Stimulated activated CD8-positive, alpha-beta memory T cell treated with anti-CD3 and anti-CD28 coated beads, Interleukin-7, amount 100 ng/mL, for 48 hours (primary cell): ENCODE results near the gene FAM13A.
A peak's percentile ranks its signal among the peaks of the same experiment; 100 is the strongest.
"Not testable (repeated sequence)": the region's sequence is repeated elsewhere in the genome, so short reads cannot be mapped to it uniquely, and the experiment has no call there.

Experiments
- DNase-seq, 2 donors: peaks; one replicate each; pipeline ENCODE4 v3.0.0-alpha.2; 2020; ENCODE audit warnings: low read depth in 1 of 2; ENCODE audit errors: extremely low read depth in 1 of 2

Gene FAM13A

DNA sequence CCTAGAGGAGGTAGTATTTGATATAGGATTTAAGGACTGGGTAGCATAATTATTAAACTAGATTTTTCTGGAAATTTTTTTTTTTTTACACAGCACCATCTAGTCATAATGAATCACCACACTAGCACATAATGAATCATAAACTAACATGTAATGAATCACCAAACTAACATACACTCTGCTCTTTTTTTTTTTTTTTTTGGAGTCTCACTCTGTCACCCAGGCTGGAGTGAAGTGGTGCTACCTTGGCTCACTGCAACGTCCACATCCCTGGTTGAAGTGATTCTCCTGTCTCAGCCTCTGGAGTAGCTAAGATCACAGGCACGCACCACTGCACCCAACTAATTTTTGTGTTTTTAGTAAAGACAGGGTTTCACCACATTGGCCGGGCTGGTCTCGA is 92.5 kb downstream of the FAM13A start:
- DNase-seq: peak in 1 of 2 donors; percentile 0

DNA sequence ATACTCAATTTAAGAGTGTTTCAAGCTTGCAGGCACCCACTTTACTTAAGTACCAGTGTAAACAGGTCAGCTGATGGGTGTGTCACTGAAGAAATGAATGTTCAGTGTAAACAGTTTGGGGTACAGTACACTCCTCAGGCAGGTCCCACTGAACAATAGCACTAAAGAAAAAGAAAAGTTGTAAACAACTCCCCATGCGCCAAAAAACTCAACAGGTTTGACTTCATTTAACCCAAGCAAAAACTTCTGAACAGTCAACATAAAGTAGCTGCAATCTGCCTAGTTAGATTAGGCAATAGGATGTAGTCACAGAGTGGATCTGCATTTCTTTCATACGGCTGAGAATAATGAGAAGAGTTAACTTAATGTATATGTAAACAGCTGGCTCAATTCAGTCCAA is 93.2 kb downstream of the FAM13A start:
- DNase-seq: no peak

DNA sequence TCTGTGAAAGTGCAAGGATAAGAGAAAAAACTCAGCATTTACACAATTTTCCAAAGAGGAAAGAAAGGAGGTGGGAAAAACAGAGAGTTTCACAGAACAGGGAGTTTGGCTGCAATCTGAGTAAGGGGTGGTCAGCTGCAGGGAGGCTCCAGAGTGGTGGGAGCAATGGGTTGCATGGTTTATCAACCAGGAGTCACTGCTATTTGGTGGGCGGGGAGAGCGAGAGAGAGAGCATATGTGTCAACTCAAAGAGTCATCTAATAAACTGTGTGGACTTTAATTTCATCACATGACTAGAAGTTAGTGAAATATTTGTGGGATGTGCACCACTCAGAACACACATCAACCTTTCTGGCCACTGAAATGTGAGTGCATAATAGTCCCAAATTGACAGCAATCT is 94.6 kb downstream of the FAM13A start:
- DNase-seq: no peak

DNA sequence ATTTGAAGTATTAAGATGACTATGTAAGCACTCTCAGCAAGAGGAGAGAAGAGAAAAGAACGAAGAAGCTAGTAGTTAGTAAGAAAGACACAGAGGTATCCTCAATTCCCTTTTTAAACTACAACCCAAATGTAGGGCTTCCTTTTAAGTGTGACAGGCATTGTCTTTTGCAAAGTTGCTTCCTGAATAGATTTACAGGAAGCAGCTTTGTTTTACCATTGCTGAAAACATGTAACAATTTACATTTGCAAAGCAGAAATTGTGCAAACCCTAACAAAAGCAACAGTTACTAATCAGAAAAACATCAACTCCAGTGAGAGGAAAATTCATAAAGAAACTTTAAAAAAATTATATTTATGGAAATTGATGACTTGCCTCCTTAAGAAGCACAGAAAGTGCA is 96.4 kb downstream of the FAM13A start:
- DNase-seq: no peak

DNA sequence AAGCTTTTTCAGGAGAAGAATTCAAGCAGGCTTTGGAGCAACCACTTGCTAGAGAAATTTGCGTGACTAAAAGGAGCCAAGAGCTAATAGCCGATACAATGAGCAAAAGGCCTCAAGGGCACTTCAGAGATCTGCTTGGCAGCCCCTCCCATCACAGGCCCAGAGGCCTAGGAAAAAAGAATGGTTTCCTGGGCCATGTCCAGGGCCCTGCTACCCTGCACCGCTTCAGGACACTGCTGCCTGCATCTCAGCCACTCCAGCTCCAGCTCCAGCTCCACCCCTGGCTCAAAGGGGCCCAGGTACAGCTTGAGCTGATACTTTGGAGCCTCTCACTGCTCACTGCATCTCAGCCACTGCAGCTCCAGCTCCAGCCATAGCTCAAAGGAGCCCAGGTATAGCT is 98.9 kb downstream of the FAM13A start:
- no peak for DNase-seq

- DNase-seq: no peak
These were observed 99.4 kb downstream of the FAM13A start for GRCh38 chr4:88957570-88957969.

DNA sequence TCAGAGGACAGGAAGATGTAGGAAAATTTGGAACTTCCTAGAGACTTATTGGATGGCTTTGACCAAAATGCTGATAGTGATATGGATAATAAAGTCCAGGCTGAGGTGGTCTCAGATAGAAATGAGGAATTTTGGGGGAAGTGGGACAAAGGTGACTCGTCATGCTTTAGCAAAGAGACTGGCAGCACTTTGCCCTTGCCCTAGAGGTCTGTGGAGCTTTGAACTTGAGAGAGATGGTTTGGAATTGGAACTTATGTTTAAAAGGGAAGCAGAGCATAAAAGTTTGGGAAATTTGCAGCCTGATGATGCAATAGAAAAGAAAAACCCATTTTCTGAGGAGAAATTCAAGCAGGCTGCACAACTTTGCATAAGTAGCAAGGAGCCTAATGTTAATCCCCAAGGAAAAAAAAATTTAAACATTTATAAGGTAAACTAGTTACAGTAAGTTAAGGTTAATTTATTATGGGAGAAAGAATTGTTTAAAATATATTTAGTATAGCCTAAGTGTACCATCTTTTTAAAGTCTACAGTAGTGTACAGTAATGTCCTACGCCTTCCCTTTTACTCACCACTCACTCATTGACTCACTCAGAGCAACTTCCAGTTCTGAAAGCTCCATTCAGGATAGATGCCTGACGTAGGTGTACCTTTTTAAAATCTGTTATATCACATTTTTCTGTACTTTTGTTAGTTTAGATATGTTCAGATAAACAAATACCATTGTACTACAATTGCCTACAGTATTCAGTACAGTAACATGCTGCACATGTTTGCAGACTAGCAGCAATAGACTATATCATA is 101.2 kb downstream of the FAM13A start:
- DNase-seq: no peak

DNA sequence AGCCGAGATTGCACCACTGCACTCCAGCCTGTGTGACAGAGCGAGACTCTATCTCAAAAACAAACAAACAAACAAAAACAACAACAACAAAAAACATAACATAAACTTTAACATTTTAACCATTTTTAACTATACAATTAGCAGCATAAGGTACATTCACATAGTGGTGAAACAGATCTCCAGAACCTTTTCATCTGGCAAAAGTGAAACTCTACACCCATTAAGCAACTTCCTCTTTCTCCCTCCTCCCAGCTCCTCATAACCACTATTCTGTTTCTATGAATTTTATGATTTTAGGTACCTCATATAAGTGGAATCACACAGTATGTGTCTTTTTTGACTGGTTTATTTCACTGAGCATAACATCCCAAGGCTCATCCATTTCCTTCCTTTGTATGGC is 103.6 kb downstream of the FAM13A start:
- DNase-seq: no peak

GRCh38 chr4:88952081-88952480 is 104.9 kb downstream of the FAM13A start:
- DNase-seq: no peak

GRCh38 chr4:88949605-88950004 is 107.4 kb downstream of the FAM13A start:
- DNase-seq: no peak

DNA sequence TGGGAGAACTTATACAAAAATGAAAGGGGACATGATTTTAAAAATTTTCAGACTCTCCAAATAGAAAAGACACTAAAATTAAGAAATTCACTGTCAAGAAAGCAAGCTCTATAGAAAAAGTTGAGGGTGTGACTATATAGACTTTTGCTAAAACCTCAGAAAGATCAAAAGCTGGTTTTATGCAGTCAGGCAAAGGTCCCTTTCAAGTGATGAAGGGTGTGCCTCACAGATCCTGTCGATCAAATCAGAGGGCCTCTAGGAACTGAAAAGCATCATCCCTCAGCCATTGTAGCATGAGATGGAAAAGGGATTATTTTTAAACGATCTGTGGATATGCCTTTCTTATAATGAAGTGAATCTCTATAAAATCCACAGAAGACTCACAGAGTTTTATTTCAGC is 116.5 kb downstream of the FAM13A start:
- DNase-seq: no peak

GRCh38 chr4:88939697-88940096 is 117.3 kb downstream of the FAM13A start:
- DNase-seq: no peak

- no peak for DNase-seq
These were observed 118.8 kb downstream of the FAM13A start for GRCh38 chr4:88938138-88938537.

DNA sequence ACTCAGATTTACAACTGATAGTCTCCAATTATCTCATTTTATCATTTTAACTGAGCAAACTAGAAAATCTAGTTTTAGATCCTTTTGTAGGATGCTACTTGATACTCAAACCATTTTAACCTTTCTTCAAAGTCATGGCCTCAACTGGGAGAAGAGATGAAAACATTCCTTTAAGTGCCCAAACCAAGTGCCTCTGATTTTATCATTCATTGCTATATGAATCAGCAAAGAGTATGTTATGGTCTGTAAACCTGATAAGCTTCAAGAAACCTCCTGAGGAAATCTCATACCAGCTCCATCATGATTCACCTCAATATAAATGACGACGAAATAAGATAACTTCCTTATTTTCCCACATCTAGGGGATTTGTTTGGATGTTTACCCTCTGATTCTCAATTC is 119.9 kb downstream of the FAM13A start:
- DNase-seq: no peak

DNA sequence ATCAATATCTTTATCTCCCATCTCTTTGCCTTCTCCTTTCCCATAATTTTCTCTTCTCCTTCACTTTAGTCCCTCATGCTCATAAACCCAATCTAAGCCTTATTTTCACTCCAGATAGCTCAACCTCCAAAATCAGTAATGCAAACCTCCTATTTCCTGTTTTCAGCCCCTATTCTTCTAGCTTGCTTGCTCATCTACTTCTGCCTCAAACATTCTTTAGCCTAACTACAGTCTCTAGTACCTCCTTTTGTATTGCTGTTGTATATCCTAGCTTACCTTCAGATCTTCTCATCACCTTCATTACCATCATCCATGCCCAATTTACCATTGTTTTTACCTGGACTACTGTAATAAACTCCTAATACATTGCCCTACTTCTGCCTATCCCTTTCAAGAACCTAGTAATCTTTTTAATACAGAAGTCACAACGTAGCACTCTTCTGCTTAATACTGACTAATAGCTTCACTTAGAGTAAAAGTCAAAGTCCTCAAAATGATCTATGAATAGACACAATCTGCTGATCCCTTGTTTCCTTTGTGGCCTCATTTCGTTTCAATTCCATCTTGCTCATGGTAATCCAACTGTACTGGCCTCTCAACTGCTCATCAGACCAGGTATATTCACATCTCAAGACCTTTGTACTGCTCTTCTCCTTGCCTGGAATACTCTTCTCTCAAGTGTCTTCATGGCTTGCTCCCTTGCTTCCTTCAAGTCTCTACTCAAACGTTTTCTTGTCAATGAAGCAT is 123.4 kb downstream of the FAM13A start:
- DNase-seq: no peak

GRCh38 chr4:88928852-88929251 is 128.1 kb downstream of the FAM13A start:
- no peak for DNase-seq

DNA sequence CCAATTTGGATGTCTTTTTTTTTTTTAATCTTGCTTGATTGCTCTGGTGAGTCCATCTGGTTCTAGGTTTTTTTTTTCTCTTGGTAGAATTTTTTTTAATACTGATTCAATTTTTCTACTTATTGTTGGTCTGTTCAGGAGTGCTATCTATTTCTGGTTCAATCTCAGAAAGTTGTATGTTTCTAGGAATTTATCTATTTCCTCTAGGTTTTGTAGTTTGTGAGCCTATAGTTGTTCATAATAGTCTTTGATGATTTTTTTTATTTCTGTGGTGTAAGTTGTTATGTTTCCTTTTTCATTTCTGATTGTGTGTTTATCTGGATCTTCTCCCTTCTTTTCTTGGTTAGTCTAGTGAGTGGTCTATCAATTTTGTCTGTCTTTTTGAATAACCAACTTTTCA is 129.6 kb downstream of the FAM13A start:
- no peak for DNase-seq

DNA sequence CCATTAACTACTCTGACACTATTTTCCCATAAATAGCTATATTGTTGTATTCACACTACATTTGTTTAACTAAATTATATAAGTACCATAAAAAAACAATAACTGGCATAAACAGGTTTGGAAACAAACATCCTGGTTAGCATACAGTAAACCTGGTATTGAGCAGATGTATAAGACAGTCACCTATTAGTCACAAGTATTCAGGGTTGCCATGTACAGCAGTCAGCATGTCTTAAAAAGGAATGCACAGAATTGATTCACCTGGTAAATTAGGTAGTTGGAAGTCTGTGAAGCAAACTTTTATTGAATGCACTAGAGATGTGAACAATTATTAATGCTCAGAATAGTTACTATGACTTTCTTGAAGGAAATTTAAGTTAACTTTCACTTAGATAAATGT is 137.9 kb downstream of the FAM13A start:
- no peak for DNase-seq

GRCh38 chr4:88913181-88913580 is 143.8 kb downstream of the FAM13A start:
- DNase-seq: not testable (repeated sequence)

- no peak for DNase-seq
These were observed 145.5 kb downstream of the FAM13A start for GRCh38 chr4:88911246-88912212.

DNA sequence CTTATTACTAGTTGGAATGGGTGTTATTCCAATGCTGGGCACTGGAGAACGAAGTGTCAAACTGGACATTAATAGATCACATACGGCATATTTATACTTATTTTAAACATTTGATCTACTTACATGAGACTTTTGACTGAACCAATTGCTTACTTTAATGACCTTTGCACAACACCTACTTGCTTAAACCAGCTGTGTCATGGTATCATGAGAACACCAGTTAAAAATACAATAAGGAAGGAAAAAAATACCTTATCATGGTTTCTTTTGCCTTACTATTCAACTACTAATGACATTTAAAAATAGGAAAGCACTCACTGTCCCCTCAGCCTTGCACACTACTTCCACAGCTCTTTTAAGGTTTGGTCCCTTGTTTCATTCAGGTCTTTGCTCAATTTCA is 146.9 kb downstream of the FAM13A start:
- no peak for DNase-seq
